GM18867 (cell line): ENCODE results near the gene TAF4B.
A peak's percentile ranks its signal among the peaks of the same experiment; 100 is the strongest.

Source experiments
- ATAC-seq: cut with Tn5 transposase; IDR thresholded peaks from one replicate; pipeline ENCODE4 v1.9.1; 2021; ENCODE audit warnings: mild to moderate bottlenecking, moderate library complexity; ENCODE audit not compliant: unreplicated experiment

Gene TAF4B

GRCh38 chr18:26304511-26304910 lies 78.3 kb downstream of the TAF4B start:
- ATAC-seq: no peak

DNA sequence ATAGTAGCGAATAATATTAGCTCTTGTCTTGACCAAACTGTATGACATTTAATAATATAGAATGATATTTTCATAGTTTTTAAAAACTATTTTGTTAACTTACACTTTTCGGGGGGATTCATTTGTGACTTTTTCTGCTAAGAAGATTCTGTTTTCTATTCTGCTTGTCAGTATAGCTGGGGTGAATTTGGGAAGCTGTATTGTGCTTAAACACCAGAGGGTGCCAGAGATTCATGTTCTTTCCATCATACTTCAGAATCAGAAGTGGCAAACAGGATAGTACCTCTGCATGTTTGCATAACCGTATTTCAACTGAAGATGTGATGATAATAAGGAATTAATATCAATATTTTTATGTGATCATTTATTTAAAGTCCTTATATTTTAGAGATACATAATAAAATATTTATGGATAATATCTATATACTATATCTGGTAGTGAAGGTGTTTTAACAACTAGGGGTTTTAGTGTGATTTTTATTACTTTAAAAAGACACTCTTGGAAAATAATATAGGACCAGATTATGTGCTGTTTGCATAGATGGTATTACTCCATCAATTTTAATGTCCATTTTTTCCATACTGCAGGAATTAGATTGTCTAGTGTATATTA lies 81.0 kb downstream of the TAF4B start:
- peak; percentile 79 for ATAC-seq

DNA sequence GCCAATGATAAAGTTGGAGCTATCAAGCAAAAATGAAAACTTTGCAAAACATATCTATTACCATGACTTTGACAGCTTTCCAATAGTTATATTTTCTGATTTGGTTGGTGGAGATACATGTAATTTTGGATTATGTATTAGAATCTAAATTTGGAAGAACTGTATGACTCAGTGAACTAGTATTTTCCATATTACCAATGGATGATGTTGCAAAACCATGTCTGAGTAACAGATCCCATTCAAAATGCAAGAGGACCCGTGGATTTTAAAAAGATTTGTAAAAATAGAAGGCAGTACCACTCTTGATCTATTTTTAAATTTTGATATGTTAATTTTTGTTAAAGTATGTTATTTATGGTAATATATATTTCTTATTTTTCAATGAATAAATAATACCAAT lies 83.0 kb downstream of the TAF4B start:
- no peak for ATAC-seq

DNA sequence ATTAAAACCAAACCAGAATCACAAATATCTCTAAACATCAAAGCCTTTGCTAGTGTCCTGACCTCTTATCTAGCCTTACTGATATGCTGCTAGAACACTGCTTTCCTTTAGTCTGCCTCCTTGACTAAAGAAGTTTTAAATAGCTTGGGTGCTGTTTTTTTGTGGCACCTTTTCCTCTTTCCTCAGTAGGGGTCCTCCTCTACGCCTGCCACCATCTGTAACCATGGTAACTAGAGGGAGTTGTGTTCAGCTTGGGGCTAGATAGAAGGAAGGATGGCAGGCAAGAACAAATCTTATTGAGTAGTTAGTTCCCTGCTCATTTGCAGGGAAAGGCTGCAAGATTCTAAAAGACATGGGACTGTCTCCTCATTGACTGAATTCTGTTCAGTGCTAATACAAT lies 86.0 kb downstream of the TAF4B start:
- no peak for ATAC-seq

GRCh38 chr18:26317398-26317797 lies 91.2 kb downstream of the TAF4B start:
- ATAC-seq: no peak

DNA sequence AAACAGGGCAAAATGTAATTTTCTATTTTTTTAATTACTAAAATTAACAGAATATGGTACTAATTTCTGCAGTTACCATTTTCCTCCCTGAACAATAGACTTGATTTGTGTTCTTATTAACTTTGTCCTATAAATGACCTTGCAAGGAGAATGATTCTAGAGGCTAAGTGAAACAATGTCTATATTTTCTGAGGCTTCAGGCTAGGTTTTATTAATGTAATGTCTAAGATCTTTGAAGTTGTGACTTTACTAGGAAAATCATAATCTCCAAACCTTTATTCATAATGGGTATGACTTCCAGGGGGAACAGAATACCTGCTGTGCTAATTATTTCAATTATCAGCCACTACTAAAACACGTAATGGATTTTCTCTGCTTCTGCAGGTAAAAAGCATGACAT lies 94.4 kb downstream of the TAF4B start:
- ATAC-seq: no peak

GRCh38 chr18:26322890-26323653 lies 96.8 kb downstream of the TAF4B start:
- ATAC-seq: no peak

DNA sequence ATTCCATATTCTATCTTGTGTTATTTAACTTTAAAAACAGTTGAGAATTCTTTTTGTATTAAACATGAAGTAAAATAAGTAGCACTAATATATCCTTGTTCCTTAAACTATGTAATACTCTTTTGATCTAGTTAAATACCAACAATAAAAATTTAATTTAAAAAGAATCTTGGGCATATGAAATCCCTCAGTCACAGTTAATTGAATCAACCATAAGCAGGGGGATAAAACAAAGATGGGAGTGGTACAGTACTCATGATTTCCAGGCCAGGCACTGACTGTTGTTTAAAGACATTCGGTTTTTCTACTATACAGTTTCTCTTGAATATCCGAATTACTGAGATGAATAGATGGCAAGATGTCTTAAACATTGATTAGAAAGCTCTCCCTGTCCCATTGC lies 99.5 kb downstream of the TAF4B start:
- ATAC-seq: no peak

DNA sequence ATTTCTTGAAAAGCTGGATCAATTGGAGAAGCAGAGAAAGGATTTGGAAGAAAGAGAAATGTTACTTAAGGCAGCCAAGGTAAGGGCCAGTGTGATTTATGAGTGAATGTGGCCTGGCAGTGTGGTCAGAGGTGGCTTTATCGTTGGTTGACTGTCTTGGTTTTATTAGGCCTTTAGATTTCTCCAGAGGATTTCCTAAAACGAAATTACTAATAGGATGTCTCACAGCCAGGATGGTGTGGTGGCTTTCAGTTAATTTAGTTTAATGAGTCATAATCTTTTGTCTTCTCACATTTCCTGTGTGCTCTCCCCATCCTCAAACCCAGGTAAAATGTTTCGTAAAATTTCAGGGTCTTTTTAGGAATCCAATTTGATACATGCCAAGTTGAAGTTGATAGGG lies 100.8 kb downstream of the TAF4B start:
- no peak for ATAC-seq

GRCh38 chr18:26332991-26333390 lies 106.7 kb downstream of the TAF4B start:
- ATAC-seq: no peak

DNA sequence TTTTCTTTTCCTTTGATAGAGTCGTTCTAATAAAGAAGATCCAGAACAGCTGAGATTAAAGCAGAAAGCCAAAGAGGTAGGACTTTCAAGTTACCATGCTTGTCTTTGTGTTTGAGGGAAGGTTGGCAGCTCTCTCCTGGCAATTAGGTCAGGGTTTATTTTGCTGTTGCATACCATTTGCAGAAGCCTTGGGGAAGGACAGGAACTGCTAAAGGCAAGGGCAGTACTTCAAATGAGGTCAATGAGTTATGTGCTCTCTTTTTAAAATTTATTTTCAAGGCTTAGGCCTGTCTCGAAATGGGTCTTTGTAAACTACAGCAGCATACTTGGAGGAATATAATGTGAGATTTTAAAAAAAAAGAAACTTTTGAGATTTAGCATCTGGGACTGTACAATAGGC lies 108.9 kb downstream of the TAF4B start:
- ATAC-seq: no peak

- no peak for ATAC-seq
Observed at GRCh38 chr18:26335571-26336487, 109.6 kb downstream of the TAF4B start.

DNA sequence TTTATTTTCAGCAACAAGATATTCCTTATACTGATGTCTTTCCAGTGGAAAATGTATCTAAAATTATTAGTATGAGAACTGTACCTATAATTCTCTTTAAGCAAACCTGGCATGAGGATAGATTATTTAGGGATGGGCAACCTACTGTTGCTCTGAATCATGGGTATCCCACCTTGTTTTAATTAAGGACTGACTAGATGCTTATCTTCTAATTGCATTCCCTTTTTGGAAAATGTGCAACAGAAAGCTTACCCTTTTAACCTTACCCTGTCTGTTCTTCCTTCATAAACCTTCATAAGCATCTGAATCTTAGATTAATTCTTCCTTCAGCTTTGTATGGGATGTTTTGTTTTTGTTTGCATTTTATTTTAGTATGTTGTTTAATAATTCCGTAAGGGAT lies 110.3 kb downstream of the TAF4B start:
- ATAC-seq: no peak

DNA sequence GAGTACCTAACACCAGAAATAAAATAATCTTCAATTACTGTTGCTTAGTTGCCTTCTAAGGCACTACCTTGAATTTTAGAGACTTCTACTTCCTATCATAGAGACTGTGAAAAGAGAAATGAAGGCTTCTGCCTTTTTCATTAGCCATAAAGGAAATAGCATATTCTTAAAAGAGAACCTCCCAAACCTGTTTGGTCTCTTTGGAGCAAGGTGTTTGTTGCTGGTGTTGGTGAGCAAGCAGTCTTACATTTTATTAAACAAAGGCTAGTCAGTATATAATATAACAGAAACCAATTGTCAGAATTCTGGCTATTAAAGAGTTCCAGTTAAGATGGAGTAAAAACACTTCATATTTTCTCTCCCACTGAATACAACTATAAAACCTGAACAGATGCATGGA lies 116.4 kb downstream of the TAF4B start:
- ATAC-seq: no peak

GRCh38 chr18:26350961-26351360 lies 124.7 kb downstream of the TAF4B start:
- ATAC-seq: no peak

- ATAC-seq: peak; percentile 78
Observed at GRCh38 chr18:26356045-26356785, 130.0 kb downstream of the TAF4B start.

GRCh38 chr18:26357960-26358359 lies 131.7 kb downstream of the TAF4B start:
- no peak for ATAC-seq

DNA sequence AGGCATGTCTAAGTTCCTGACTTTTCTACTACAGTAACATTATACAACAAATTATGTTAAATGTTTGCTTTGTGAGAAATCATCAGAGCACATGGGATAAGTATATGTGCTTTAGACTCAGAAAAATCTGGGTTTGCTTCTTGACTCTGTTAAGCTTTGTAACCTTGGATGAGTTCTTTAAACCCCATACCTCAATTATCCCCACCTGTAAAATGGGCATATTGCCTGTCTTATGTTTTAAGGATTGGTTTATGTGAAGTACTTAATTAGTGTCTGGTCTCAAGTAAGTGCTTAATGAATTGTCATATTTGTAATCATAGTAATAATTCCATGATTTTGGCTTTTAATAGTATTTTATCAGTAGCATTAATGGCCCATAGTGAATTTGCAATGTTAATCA lies 135.8 kb downstream of the TAF4B start:
- ATAC-seq: no peak

GRCh38 chr18:26367425-26367824 lies 141.2 kb downstream of the TAF4B start:
- no peak for ATAC-seq

DNA sequence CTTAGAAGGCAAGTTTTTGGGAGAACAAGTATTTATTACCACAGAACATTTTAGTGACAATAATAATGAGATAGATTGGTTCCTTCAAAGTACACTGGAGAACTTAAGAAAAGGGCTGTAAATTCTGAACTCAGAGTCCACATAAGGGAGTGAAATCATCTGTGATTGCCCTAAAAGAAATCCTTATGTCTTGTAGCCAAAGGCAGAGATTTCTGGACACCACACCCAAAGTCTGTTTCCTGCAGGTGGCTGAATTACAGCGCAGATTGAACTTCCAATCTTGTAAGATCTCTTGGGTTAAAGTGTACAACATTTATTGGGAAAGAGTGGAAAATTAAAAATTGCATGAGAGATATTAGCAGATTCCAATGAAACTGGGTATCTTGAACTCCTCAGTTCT lies 143.8 kb downstream of the TAF4B start:
- ATAC-seq: no peak

DNA sequence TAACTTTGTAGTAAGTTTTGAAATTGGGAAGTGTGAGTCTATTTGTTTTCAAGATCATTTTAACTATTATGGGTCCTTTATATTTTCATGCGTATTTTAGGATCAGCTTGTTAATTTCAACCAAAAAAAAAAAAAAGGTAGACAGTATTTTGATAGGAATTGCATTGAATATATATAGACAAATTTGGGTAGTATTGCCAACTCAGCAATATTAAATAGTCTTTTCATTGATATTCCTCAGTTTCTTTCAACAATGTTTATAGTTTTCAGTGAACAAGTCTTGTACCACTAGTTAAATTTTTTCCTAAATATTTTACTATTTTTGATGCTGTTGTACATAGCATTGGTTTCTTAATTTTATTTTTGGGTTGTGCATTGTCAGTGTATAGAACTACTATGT lies 149.9 kb downstream of the TAF4B start:
- ATAC-seq: no peak
